HL-60 (cell line): ENCODE results near the gene ATP5MC3.

Source experiments
- CTCF ChIP-seq: IDR thresholded peaks from one replicate; pipeline ENCODE4 v1.5.1; 2011; ENCODE audit warnings: low read length, control low read depth, inconsistent platforms; ENCODE audit not compliant: insufficient read depth
- GABPA ChIP-seq: IDR thresholded peaks from 2 replicates; pipeline ENCODE4 v1.6.1; 2012; ENCODE audit warnings: low read depth
- POLR2AphosphoS5 ChIP-seq: IDR thresholded peaks from 2 replicates; pipeline ENCODE4 v1.6.1; 2012; ENCODE audit warnings: low read depth
- REST ChIP-seq: IDR thresholded peaks from 2 replicates; pipeline ENCODE4 v1.6.1; 2012; ENCODE audit warnings: low read depth; ENCODE audit not compliant: insufficient replicate concordance
- SPI1 ChIP-seq: IDR thresholded peaks from 2 replicates; pipeline ENCODE4 v1.6.1; 2012; ENCODE audit warnings: low read depth, mild to moderate bottlenecking, borderline replicate concordance

GRCh38 chr2:175188761-175189160 lies 7.3 kb upstream of the ATP5MC3 start:
- no peak for TF ChIP-seq CTCF
- no peak for TF ChIP-seq POLR2AphosphoS5
- TF ChIP-seq REST = no peak
- TF ChIP-seq GABPA = no peak
- TF ChIP-seq SPI1 = no peak; the same call in 1 of the 2 replicates
